HL-60 (cell line): Measurements from ENCODE around the gene CD320.

Experiments used
- GABPA ChIP-seq: IDR thresholded peaks from 2 replicates; pipeline ENCODE4 v1.6.1; 2012; ENCODE audit warnings: low read depth
- POLR2AphosphoS5 ChIP-seq: IDR thresholded peaks from 2 replicates; pipeline ENCODE4 v1.6.1; 2012; ENCODE audit warnings: low read depth
- REST ChIP-seq: IDR thresholded peaks from 2 replicates; pipeline ENCODE4 v1.6.1; 2012; ENCODE audit warnings: low read depth; ENCODE audit not compliant: insufficient replicate concordance
- TF ChIP-seq, protein P1 (sequence below): IDR thresholded peaks from one replicate; pipeline ENCODE4 v1.5.1; 2011; ENCODE audit warnings: low read length, control low read depth, inconsistent platforms; ENCODE audit not compliant: insufficient read depth

DNA sequence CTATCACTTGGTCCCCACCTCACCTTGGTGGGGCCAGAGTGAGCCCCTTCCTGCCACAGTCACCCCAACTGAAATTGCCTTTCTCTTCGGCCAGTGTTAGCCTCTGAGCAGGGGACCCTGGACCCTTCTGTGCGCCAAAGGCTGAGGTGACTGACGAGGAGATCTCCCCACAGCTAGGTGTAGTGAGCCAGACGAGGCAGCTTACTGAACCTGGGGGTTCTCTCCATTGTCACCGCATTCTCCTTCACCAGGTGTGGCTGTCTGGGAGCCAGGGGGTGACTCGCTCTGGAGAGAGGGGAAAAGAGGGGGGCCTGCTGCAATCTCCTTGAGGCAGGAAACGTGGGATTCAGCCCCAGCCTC lies 14.5 kb upstream of the CD320 start:
- TF ChIP-seq, protein P1, sequence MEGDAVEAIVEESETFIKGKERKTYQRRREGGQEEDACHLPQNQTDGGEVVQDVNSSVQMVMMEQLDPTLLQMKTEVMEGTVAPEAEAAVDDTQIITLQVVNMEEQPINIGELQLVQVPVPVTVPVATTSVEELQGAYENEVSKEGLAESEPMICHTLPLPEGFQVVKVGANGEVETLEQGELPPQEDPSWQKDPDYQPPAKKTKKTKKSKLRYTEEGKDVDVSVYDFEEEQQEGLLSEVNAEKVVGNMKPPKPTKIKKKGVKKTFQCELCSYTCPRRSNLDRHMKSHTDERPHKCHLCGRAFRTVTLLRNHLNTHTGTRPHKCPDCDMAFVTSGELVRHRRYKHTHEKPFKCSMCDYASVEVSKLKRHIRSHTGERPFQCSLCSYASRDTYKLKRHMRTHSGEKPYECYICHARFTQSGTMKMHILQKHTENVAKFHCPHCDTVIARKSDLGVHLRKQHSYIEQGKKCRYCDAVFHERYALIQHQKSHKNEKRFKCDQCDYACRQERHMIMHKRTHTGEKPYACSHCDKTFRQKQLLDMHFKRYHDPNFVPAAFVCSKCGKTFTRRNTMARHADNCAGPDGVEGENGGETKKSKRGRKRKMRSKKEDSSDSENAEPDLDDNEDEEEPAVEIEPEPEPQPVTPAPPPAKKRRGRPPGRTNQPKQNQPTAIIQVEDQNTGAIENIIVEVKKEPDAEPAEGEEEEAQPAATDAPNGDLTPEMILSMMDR, result no peak
- TF ChIP-seq POLR2AphosphoS5 (no peak; the same call in 1 of the 2 replicates), GABPA (no peak), REST (no peak)
